Naive thymus-derived CD4-positive, alpha-beta T cell (primary cell): ENCODE measurements around the gene RPL5. TPM values are rescaled to one million over a fixed set of nuclear protein-coding genes. Genes with fewer than 3 reads are reported as not detected.

Experiments used
- ATAC-seq: fragments of 150-1000 bp; cut with Tn5 transposase; 2 replicates; pipeline ENCODE4 v1.10.0; 2021; ENCODE audit warnings: mild to moderate bottlenecking, moderate library complexity
- CTCF ChIA-PET: fragments of 350-600 bp; sonication (Branson Sonifier 250); formaldehyde crosslinking; loops from one replicate; lab custom pipeline; 2021; ENCODE audit warnings: antibody characterized with exemption; lab: Charles Lee
- POLR2A ChIA-PET: fragments of 350-600 bp; sonication (Branson Sonifier 250); formaldehyde crosslinking; loops from one replicate; lab custom pipeline; 2021; ENCODE audit warnings: antibody characterized with exemption, inconsistent platforms; lab: Charles Lee
- DNase-seq, 9 donors: peaks; one replicate each; pipeline versions ENCODE4 v3.0.0 to v3.0.0-alpha.2; 2020 to 2022; ENCODE audit warnings: mixed read lengths in 1 of 9
- H3K27ac ChIP-seq: one replicate; pipeline ENCODE4 v1.7.0; 2013; ENCODE audit warnings: mild to moderate bottlenecking, low read depth, low read length, moderate library complexity
- H3K27me3 ChIP-seq, 2 donors: one replicate each; pipeline ENCODE4 v1.7.0; 2013; ENCODE audit warnings: low read length in 2 of 2, mild to moderate bottlenecking in 2 of 2, moderate library complexity in 2 of 2; ENCODE audit not compliant: control insufficient read depth in 2 of 2, insufficient read depth in 2 of 2
- H3K36me3 ChIP-seq, 3 experiments: 1 replicate in 2 of 3; 2 replicates in 1 of 3; pipeline ENCODE4 v1.7.0; 2013; ENCODE audit warnings: low read length in 3 of 3, mild to moderate bottlenecking in 3 of 3, moderate library complexity in 1 of 3; ENCODE audit not compliant: insufficient read depth in 3 of 3, control insufficient read depth in 2 of 3
- H3K4me1 ChIP-seq, 2 donors: one replicate each; pipeline ENCODE4 v1.7.0; 2013; ENCODE audit warnings: low read length in 2 of 2, mild to moderate bottlenecking in 2 of 2, moderate library complexity in 1 of 2; ENCODE audit not compliant: control insufficient read depth in 2 of 2, insufficient read depth in 2 of 2
- H3K4me3 ChIP-seq: 2 replicates; pipeline ENCODE4 v1.7.0; 2013; ENCODE audit warnings: mild to moderate bottlenecking, low read length
- H3K9me3 ChIP-seq, 3 experiments: 1 replicate in 2 of 3; 2 replicates in 1 of 3; pipeline ENCODE4 v1.7.0; 2013; ENCODE audit warnings: low read length in 3 of 3; ENCODE audit not compliant: control insufficient read depth in 2 of 3
- H3K27ac Mint-ChIP-seq, 9 donors: one replicate each; pipeline ENCODE4 v1.8.0; 2020 to 2022; ENCODE audit warnings: mixed read lengths in 9 of 9, mild to moderate bottlenecking in 8 of 9, moderate library complexity in 5 of 9, inconsistent platforms in 2 of 9
- H3K27me3 Mint-ChIP-seq, 5 donors: one replicate each; pipeline ENCODE4 v1.8.0; 2021 to 2022; ENCODE audit warnings: mixed read lengths in 5 of 5, mild to moderate bottlenecking in 1 of 5
- H3K36me3 Mint-ChIP-seq, 5 donors: one replicate each; pipeline ENCODE4 v1.8.0; 2020 to 2022; ENCODE audit warnings: mixed read lengths in 5 of 5, mild to moderate bottlenecking in 3 of 5, inconsistent platforms in 1 of 5
- H3K4me1 Mint-ChIP-seq, 7 donors: one replicate each; pipeline ENCODE4 v1.8.0; 2020 to 2022; ENCODE audit warnings: mixed read lengths in 7 of 7, mild to moderate bottlenecking in 3 of 7, inconsistent platforms in 1 of 7
- H3K4me3 Mint-ChIP-seq, 10 donors: one replicate each; pipeline ENCODE4 v1.8.0; 2020 to 2022; ENCODE audit warnings: mild to moderate bottlenecking in 10 of 10, mixed read lengths in 10 of 10, moderate library complexity in 6 of 10, inconsistent platforms in 2 of 10
- H3K9me3 Mint-ChIP-seq, 11 donors: one replicate each; pipeline ENCODE4 v1.8.0; 2020 to 2022; ENCODE audit warnings: mixed read lengths in 11 of 11, mild to moderate bottlenecking in 4 of 11, inconsistent platforms in 1 of 11, moderate library complexity in 1 of 11
- intact Hi-C, 2 donors: fragments of 100-400 bp; cut with micrococcal nuclease; formaldehyde crosslinking; loops; one replicate each; pipeline ENCODE4 v1.15.1; 2023
- polyA plus RNA-seq, 2 donors: library from polyadenylated mRNA; unstranded; fragments of 300-500 nt; fragmentation: Illumina TruSeq; gene quantifications; one replicate each; pipeline ENCODE4 v1.2.3, GENCODE V29; 2021
- total RNA-seq, 6 experiments: library from RNA in 5 of 6; stranded (reverse) in 5 of 6; gene quantifications; 1 replicate in 5 of 6; 2 replicates in 1 of 6; pipeline ENCODE4 v1.2.3 and lab custom pipeline; 2021 to 2026

RPL5 gene
- total and polyA plus RNA-seq, 7 experiments from 2014 or later, result 764 to 3,358 (median 1,635) TPM

DNA sequence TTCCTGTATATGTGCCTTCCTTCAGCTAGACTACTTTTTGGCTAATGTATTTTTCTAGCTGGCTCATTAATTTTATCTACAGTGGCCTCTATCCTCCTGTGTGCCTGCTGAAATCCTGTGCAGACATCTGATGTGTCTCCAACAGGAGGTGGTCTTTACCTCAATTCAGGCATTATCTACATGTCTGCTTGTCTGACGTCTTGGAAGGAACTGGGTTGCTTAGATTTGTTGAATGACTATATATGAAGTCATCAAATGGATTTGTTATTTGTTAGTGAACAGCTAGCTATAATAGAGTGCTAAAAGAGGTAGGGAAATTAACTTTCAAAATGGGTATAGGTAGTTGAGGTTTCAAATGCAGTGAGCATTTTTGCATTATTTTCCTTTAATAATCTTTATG is 6.7 kb downstream of the RPL5 start:
- Histone ChIP-seq H3K4me3 (no peak overlapping the region), H3K36me3 (peaks cover 18 to 83% (median 58%) of the 10 kb centered on the region in 3 experiments), H3K27me3 (no peaks in the 10 kb centered on the region), H3K4me1 (peaks cover 16 to 51% of the 10 kb centered on the region in 2 donors), H3K27ac (peak overlapping the region; percentile 53), H3K9me3 (no peaks in the 10 kb centered on the region)
- Mint-ChIP-seq H3K27ac (peak overlapping the region in 8 of 9 donors; percentile 25 to 82 (median 60)), H3K36me3 (peaks cover 16 to 69% (median 43%) of the 10 kb centered on the region in 5 donors), H3K4me3 (peak overlapping the region in 5 of 10 donors; percentile 0 to 52 (median 30)), H3K27me3 (no peaks in the 10 kb centered on the region), H3K9me3 (no peaks in the 10 kb centered on the region), H3K4me1 (peaks cover 42 to 75% (median 72%) of the 10 kb centered on the region in 7 donors)
- CTCF ChIA-PET, result interaction anchor here (1.2 to 1.6 kb wide), 2 partner anchors 21 to 156 kb away, joined by 4 to 7 read pairs; no protein-coding TSS in a partner anchor
- POLR2A ChIA-PET, result interaction anchor here (0.5 to 1.0 kb wide), 3 partner anchors 126 to 307 kb away, joined by 3 read pairs; no protein-coding TSS in a partner anchor
- no peak for DNase-seq
- intact Hi-C loops, result loop anchor here (10.0 kb wide), 4 partner anchors 354 to 1576 kb away; partner anchors contain the start of genes ABCD3 (in 1 of the 2) and GFI1 (in 1 of the 2)
- no peak for ATAC-seq

DNA sequence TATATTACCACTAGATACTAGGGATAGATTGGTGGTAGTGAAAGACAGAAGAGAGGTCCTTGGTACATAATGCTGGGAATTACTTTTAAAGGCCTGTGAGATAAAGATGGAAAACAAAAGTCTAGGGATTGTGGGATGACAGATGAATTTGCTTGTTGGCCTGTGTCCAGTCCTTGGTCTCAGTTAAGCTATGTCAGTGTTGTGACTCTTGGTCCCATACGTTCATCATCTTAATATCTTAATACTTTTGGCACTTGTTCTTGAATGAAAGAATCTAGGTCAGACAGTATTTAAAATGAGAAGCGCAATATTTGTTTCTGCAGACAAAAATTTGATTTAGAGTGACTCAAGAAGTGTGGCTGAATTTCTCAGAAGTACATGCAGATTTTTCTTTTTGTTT is 7.6 kb downstream of the RPL5 start:
- no peaks in the 10 kb centered on the region for H3K27me3 ChIP-seq
- H3K27ac Mint-ChIP-seq, result peak overlapping the region in 6 of 9 donors; percentile 6 to 86 (median 46)
- ChIA-PET CTCF (interaction anchor here (0.7 to 1.1 kb wide), 2 partner anchors 9 to 239 kb away, joined by 4 read pairs; no protein-coding TSS in a partner anchor), POLR2A (interaction anchor here (0.6 to 1.1 kb wide), 5 partner anchors 9 to 125 kb away, joined by 3 to 6 read pairs (median 4); no protein-coding TSS in a partner anchor)
- H3K9me3 ChIP-seq, result no peaks in the 10 kb centered on the region
- H3K4me1 Mint-ChIP-seq, result peaks cover 37 to 66% (median 63%) of the 10 kb centered on the region in 7 donors
- no peaks in the 10 kb centered on the region for H3K9me3 Mint-ChIP-seq
- H3K4me3 ChIP-seq, result no peak overlapping the region
- intact Hi-C loops, result loop anchor here (10.0 kb wide), 4 partner anchors 355 to 1575 kb away; partner anchors contain the start of genes ABCD3 (in 1 of the 2) and GFI1 (in 1 of the 2)
- peaks cover 9 to 41% of the 10 kb centered on the region in 2 donors for H3K4me1 ChIP-seq
- peaks cover 19 to 84% (median 61%) of the 10 kb centered on the region in 3 experiments for H3K36me3 ChIP-seq
- peak overlapping the region; percentile 41 for H3K27ac ChIP-seq
- no peak for DNase-seq
- H3K4me3 Mint-ChIP-seq, result peak overlapping the region in 4 of 10 donors; percentile 14 to 39 (median 31)
- no peaks in the 10 kb centered on the region for H3K27me3 Mint-ChIP-seq
- no peak for ATAC-seq
- peaks cover 14 to 70% (median 50%) of the 10 kb centered on the region in 5 donors for H3K36me3 Mint-ChIP-seq

- Histone ChIP-seq H3K9me3 (no peaks in the 10 kb centered on the region), H3K27me3 (no peaks in the 10 kb centered on the region), H3K4me3 (no peak overlapping the region), H3K27ac (peak overlapping the region; percentile 41), H3K36me3 (peaks cover 19 to 76% (median 54%) of the 10 kb centered on the region in 3 experiments), H3K4me1 (peaks cover 9 to 33% of the 10 kb centered on the region in 2 donors)
- ATAC-seq, result peak; percentile 74
- Mint-ChIP-seq H3K4me3 (no peak overlapping the region), H3K36me3 (peaks cover 7 to 59% (median 43%) of the 10 kb centered on the region in 5 donors), H3K9me3 (no peaks in the 10 kb centered on the region), H3K27ac (peak overlapping the region in 6 of 9 donors; percentile 16 to 73 (median 44)), H3K27me3 (no peaks in the 10 kb centered on the region), H3K4me1 (peaks cover 27 to 54% (median 51%) of the 10 kb centered on the region in 7 donors)
- intact Hi-C loops, result no loop called here
- CTCF ChIA-PET, result interaction anchor here (1.1 kb wide), 1 partner anchor 7 kb away, joined by 4 read pairs; no protein-coding TSS in a partner anchor
- DNase-seq, result no peak
- POLR2A ChIA-PET, result interaction anchor here (0.9 kb wide), 1 partner anchor 8 kb away, joined by 8 read pairs; the partner anchor contains the start of gene RPL5
Observed at GRCh38 chr1:92840600-92840999, 8.8 kb downstream of the RPL5 start.

GRCh38 chr1:92842082-92843045 is 10.5 kb downstream of the RPL5 start:
- Mint-ChIP-seq H3K27ac (peak overlapping the region in 2 of 9 donors; percentile 51 to 65), H3K27me3 (no peaks in the 10 kb centered on the region), H3K36me3 (peaks cover 4 to 52% (median 38%) of the 10 kb centered on the region in 5 donors), H3K4me1 (peaks cover 19 to 36% (median 34%) of the 10 kb centered on the region in 7 donors), H3K9me3 (no peaks in the 10 kb centered on the region), H3K4me3 (no peak overlapping the region)
- H3K27me3 ChIP-seq, result no peaks in the 10 kb centered on the region
- intact Hi-C loops, result no loop called here
- H3K36me3 ChIP-seq, result peaks cover 26 to 66% (median 43%) of the 10 kb centered on the region in 3 experiments
- CTCF ChIA-PET, result interaction anchor here (0.6 to 1.6 kb wide), 3 partner anchors 10 to 214 kb away, joined by 3 to 4 read pairs (median 3); partner anchors contain the start of gene RPL5
- H3K4me1 ChIP-seq, result peaks cover 4 to 25% of the 10 kb centered on the region in 2 donors
- no peak overlapping the region for H3K4me3 ChIP-seq
- ATAC-seq (no peak), DNase-seq (no peak)
- H3K27ac ChIP-seq, result no peak overlapping the region
- no peaks in the 10 kb centered on the region for H3K9me3 ChIP-seq
- POLR2A ChIA-PET, result interaction anchor here (0.6 to 1.7 kb wide), 4 partner anchors 10 to 102 kb away, joined by 3 to 7 read pairs (median 4); partner anchors contain the start of gene RPL5

- H3K27ac Mint-ChIP-seq, result peak overlapping the region in 4 of 9 donors; percentile 17 to 65 (median 46)
- H3K9me3 Mint-ChIP-seq, result no peaks in the 10 kb centered on the region
- H3K36me3 Mint-ChIP-seq, result peaks cover 4 to 46% (median 33%) of the 10 kb centered on the region in 5 donors
- POLR2A ChIA-PET, result interaction anchor here (0.7 to 1.6 kb wide), 2 partner anchors 11 to 199 kb away, joined by 3 to 7 read pairs; partner anchors contain the start of gene RPL5
- DNase-seq, result no peak
- CTCF ChIA-PET, result interaction anchor here (1.6 kb wide), 1 partner anchor 151 kb away, joined by 4 read pairs; no protein-coding TSS in a partner anchor
- Histone ChIP-seq H3K9me3 (no peaks in the 10 kb centered on the region), H3K36me3 (peaks cover 26 to 61% (median 36%) of the 10 kb centered on the region in 3 experiments), H3K27ac (no peak overlapping the region), H3K4me1 (peaks cover 4 to 19% of the 10 kb centered on the region in 2 donors), H3K27me3 (no peaks in the 10 kb centered on the region), H3K4me3 (no peak overlapping the region)
- H3K27me3 Mint-ChIP-seq, result no peaks in the 10 kb centered on the region
- intact Hi-C loops, result no loop called here
- no peak overlapping the region for H3K4me3 Mint-ChIP-seq
- H3K4me1 Mint-ChIP-seq, result peaks cover 14 to 30% (median 27%) of the 10 kb centered on the region in 7 donors
- ATAC-seq, result no peak
Observed at GRCh38 chr1:92843046-92843423, 11.2 kb downstream of the RPL5 start.
